Liver (tissue), 9 donors: ENCODE measurements around the gene ARHGEF16. TPM values are rescaled to one million over a fixed set of nuclear protein-coding genes. Genes with fewer than 3 reads are reported as not detected.

Source experiments
- DNase-seq: peaks from one replicate; pipeline ENCODE4 v3.0.0-alpha.2; 2017; ENCODE audit warnings: low spot score
- H3K27ac ChIP-seq, 2 donors: one replicate each; pipeline ENCODE4 v1.7.0; 2013; ENCODE audit warnings: inconsistent platforms in 2 of 2, low read length in 2 of 2, control low read depth in 1 of 2, low read depth in 1 of 2, mild to moderate bottlenecking in 1 of 2
- H3K27me3 ChIP-seq, 4 donors: one replicate each; pipeline versions ENCODE4 v1.6.1 to v1.7.0; 2013; ENCODE audit warnings: low read length in 3 of 4, inconsistent platforms in 1 of 4, mild to moderate bottlenecking in 1 of 4, moderate library complexity in 1 of 4; ENCODE audit not compliant: control insufficient read depth in 4 of 4, insufficient read depth in 4 of 4
- H3K36me3 ChIP-seq, 4 donors: one replicate each; pipeline versions ENCODE4 v1.6.1 to v1.7.0; 2013; ENCODE audit warnings: low read length in 3 of 4, mild to moderate bottlenecking in 3 of 4, low read depth in 1 of 4, moderate library complexity in 1 of 4; ENCODE audit not compliant: control insufficient read depth in 4 of 4, insufficient read depth in 3 of 4
- H3K4me1 ChIP-seq, 4 donors: one replicate each; pipeline versions ENCODE4 v1.6.1 to v1.7.0; 2013; ENCODE audit warnings: low read length in 3 of 4, mild to moderate bottlenecking in 3 of 4, moderate library complexity in 1 of 4; ENCODE audit not compliant: control insufficient read depth in 4 of 4, insufficient read depth in 4 of 4
- H3K4me3 ChIP-seq, 3 donors: one replicate each; pipeline versions ENCODE4 v1.6.1 to v1.7.0; 2013; ENCODE audit warnings: low read length in 3 of 3, control low read depth in 1 of 3, low read depth in 1 of 3, mild to moderate bottlenecking in 1 of 3
- H3K9ac ChIP-seq, 2 donors: one replicate each; pipeline ENCODE4 v1.7.0; 2013; ENCODE audit warnings: low read length in 2 of 2, mild to moderate bottlenecking in 2 of 2, moderate library complexity in 2 of 2, control low read depth in 1 of 2, low read depth in 1 of 2
- H3K9me3 ChIP-seq, 4 donors: one replicate each; pipeline versions ENCODE4 v1.6.1 to v1.7.0; 2013; ENCODE audit warnings: low read length in 3 of 4; ENCODE audit not compliant: control insufficient read depth in 4 of 4
- EGR1 ChIP-seq, 2 donors: IDR thresholded peaks; 2 replicates each; pipeline ENCODE4 v1.6.1; 2016 to 2018; ENCODE audit warnings: antibody characterized with exemption in 2 of 2, low read depth in 2 of 2
- FOXA1 ChIP-seq: IDR thresholded peaks from 2 replicates; pipeline ENCODE4 v1.6.1; 2016; ENCODE audit warnings: antibody characterized with exemption
- FOXA2 ChIP-seq: IDR thresholded peaks from 2 replicates; pipeline ENCODE4 v1.6.1; 2016; ENCODE audit warnings: antibody characterized with exemption
- GABPA ChIP-seq, 2 donors: IDR thresholded peaks in 1 of 2; conservative IDR thresholded peaks in 1 of 2; 2 replicates each; pipeline ENCODE4 v1.6.1; 2016; ENCODE audit warnings: antibody characterized with exemption in 2 of 2, mild to moderate bottlenecking in 1 of 2, moderate library complexity in 1 of 2
- HNF4G ChIP-seq: IDR thresholded peaks from 2 replicates; pipeline ENCODE4 v1.6.1; 2016; ENCODE audit warnings: antibody characterized with exemption
- JUND ChIP-seq, 2 donors: IDR thresholded peaks; 2 replicates each; pipeline ENCODE4 v1.6.1; 2016; ENCODE audit warnings: antibody characterized with exemption in 2 of 2
- NR2F2 ChIP-seq: IDR thresholded peaks from 2 replicates; pipeline ENCODE4 v1.6.1; 2016; ENCODE audit warnings: antibody characterized with exemption
- RAD21 ChIP-seq, 2 donors: IDR thresholded peaks; 2 replicates each; pipeline ENCODE4 v1.6.1; 2016; ENCODE audit warnings: antibody characterized with exemption in 2 of 2, mild to moderate bottlenecking in 2 of 2
- RXRA ChIP-seq, 2 donors: IDR thresholded peaks; 2 replicates each; pipeline ENCODE4 v1.6.1; 2017 to 2018; ENCODE audit warnings: antibody characterized with exemption in 2 of 2, mild to moderate bottlenecking in 1 of 2
- SP1 ChIP-seq: IDR thresholded peaks from 2 replicates; pipeline ENCODE4 v1.6.1; 2018; ENCODE audit warnings: antibody characterized with exemption, mild to moderate bottlenecking
- TAF1 ChIP-seq: conservative IDR thresholded peaks from 2 replicates; pipeline ENCODE4 v1.6.1; 2016; ENCODE audit warnings: antibody characterized with exemption, mild to moderate bottlenecking
- YY1 ChIP-seq: IDR thresholded peaks from 2 replicates; pipeline ENCODE4 v1.6.1; 2016; ENCODE audit warnings: antibody characterized with exemption, mild to moderate bottlenecking
- WGBS: extraction: QIAGEN DNeasy Blood & Tissue Kit; methylation state at CpG from one replicate; pipeline ENCODE4 v1.1.7; 2013; 5-methylcytosine and 5-hydroxymethylcytosine counted together
- polyA plus RNA-seq, 2 donors: library from polyadenylated mRNA; stranded (reverse) in 1 of 2; unstranded in 1 of 2; fragments of 200-250 nt in 1 of 2; fragments of >200 nt in 1 of 2; fragmentation: Nextera tagmentation in 1 of 2; extraction: Ambion mirVana in 1 of 2; gene quantifications; one replicate each; pipeline versions ENCODE4 v1.2.1 to v1.2.3, GENCODE V29; 2013 to 2015
- total RNA-seq, 2 donors: library from RNA; depleted of rRNA; stranded (reverse); fragments of >200 nt; gene quantifications; one replicate each; pipeline ENCODE4 v1.2.3, GENCODE V29; 2014
- TF ChIP-seq, protein P1 (sequence below): IDR thresholded peaks from 2 replicates; pipeline ENCODE4 v1.6.1; 2016; ENCODE audit warnings: antibody characterized with exemption
- TF ChIP-seq, protein P2 (sequence below): fragments of 150-350 bp; IDR thresholded peaks from 2 replicates; pipeline ENCODE4 v1.5.1; 2017; ENCODE audit warnings: improper control_type of control experiment, low read depth, low read length; ENCODE audit not compliant: missing input control
- TF ChIP-seq, protein P3 (sequence below): IDR thresholded peaks from 2 replicates; pipeline ENCODE4 v1.6.1; 2016; ENCODE audit warnings: antibody characterized with exemption
- TF ChIP-seq, protein P4 (sequence below): IDR thresholded peaks from 2 replicates; pipeline ENCODE4 v1.6.1; 2016; ENCODE audit warnings: antibody characterized with exemption
- donor health status: healthy.
- donor health status: healthy.
- donor health status: healthy.
- donor health status: healthy.
- donor health status: healthy.

ARHGEF16 gene
- total and polyA plus RNA-seq, 4 donors = 0.65 to 5.6 (median 2.8) TPM

DNA sequence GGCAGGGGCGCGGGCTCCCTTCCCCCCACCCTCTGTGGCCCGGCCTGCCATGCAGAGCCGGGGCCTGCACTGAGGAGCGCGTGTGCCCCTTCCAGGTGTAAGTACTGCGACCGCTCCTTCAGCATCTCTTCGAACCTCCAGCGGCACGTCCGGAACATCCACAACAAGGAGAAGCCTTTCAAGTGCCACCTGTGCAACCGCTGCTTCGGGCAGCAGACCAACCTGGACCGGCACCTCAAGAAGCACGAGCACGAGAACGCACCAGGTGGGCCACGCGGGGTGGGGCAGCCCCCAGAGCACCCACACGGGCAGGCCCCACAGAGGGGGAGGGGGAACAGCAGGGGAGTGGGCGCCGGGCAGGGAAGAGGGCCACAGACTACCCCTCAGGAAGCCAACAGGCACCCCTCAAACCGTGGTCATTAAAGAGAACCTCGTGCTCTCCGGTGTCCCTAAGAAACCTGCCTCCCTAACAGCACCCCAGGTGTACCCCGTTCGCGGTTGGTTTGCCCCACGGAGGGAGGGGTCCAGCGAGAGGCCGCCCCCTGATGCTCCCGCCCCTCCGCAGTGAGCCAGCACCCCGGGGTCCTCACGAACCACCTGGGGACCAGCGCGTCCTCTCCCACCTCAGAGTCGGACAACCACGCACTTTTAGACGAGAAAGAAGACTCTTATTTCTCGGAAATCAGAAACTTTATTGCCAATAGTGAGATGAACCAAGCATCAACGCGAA, 28.8 kb upstream of the ARHGEF16 start:
- DNase-seq = no peak
- 90% methylated on average over 44 of the region's 44 CpGs for WGBS
- Histone ChIP-seq H3K36me3 (no peaks in the 10 kb centered on the region), H3K9ac (no peak overlapping the region), H3K4me1 (peaks cover 0 to 5% (median 0%) of the 10 kb centered on the region in 4 donors), H3K4me3 (no peak overlapping the region), H3K9me3 (no peaks in the 10 kb centered on the region), H3K27ac (no peak overlapping the region), H3K27me3 (peaks cover 0 to 6% (median 0%) of the 10 kb centered on the region in 4 donors)
- no peak for TF ChIP-seq JUND (IDR thresholded peaks at IDR 0.05)
- TF ChIP-seq, protein P1, sequence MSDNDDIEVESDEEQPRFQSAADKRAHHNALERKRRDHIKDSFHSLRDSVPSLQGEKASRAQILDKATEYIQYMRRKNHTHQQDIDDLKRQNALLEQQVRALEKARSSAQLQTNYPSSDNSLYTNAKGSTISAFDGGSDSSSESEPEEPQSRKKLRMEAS = no peak
- TF ChIP-seq RAD21 (IDR thresholded peaks at IDR 0.05) = no peak
- no peak for TF ChIP-seq HNF4G
- no peak for TF ChIP-seq SP1
- no peak for TF ChIP-seq NR2F2
- no peak for TF ChIP-seq FOXA2
- no peak for TF ChIP-seq YY1
- no peak for TF ChIP-seq GABPA (IDR thresholded peaks at IDR 0.05 in 1 of 2, conservative IDR thresholded peaks at IDR 0.05 in 1 of 2)
- no peak for TF ChIP-seq EGR1 (IDR thresholded peaks at IDR 0.05; ENCODE audit: low read depth in 2 of 2)
- TF ChIP-seq, protein P2, sequence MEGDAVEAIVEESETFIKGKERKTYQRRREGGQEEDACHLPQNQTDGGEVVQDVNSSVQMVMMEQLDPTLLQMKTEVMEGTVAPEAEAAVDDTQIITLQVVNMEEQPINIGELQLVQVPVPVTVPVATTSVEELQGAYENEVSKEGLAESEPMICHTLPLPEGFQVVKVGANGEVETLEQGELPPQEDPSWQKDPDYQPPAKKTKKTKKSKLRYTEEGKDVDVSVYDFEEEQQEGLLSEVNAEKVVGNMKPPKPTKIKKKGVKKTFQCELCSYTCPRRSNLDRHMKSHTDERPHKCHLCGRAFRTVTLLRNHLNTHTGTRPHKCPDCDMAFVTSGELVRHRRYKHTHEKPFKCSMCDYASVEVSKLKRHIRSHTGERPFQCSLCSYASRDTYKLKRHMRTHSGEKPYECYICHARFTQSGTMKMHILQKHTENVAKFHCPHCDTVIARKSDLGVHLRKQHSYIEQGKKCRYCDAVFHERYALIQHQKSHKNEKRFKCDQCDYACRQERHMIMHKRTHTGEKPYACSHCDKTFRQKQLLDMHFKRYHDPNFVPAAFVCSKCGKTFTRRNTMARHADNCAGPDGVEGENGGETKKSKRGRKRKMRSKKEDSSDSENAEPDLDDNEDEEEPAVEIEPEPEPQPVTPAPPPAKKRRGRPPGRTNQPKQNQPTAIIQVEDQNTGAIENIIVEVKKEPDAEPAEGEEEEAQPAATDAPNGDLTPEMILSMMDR = no peak

DNA sequence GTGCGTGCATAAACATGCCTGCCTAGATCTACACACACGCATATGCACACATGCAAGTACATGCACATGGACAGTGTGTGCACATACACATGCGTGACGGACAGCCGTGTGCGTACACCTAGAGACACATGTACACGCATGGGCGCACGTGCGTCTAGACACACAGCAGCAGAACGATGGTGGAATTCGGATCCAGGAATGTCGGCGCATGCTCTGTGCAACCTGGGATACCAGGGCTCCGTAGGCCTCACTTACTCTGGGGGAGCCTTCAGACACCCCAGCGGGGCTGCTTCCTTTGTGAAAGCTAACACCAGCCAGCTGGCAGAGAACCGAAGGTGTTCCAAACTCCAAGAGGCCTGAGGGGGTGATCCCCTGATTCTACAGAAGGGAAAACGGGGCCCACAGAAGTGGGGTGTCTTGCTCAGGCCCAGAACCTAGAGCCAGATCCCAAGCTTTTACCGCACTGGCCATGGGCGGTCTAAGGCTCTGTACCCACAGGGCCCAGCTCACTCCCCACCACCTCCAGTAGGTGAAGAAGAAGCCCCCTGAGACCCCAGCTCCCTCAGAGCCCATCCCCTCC, 27.4 kb upstream of the ARHGEF16 start:
- Histone ChIP-seq H3K27me3 (peaks cover 0 to 6% (median 0%) of the 10 kb centered on the region in 4 donors), H3K4me1 (peaks cover 0 to 5% (median 0%) of the 10 kb centered on the region in 4 donors), H3K9me3 (no peaks in the 10 kb centered on the region), H3K36me3 (no peaks in the 10 kb centered on the region), H3K4me3 (no peak overlapping the region), H3K27ac (no peak overlapping the region), H3K9ac (no peak overlapping the region)
- WGBS = 92% methylated on average over 20 of the region's 20 CpGs
- TF ChIP-seq, protein P2 = no peak
- TF ChIP-seq EGR1 (IDR thresholded peaks at IDR 0.05; ENCODE audit: low read depth in 2 of 2) (no peak), RXRA (IDR thresholded peaks at IDR 0.05) (no peak), RAD21 (IDR thresholded peaks at IDR 0.05) (no peak), FOXA1 (no peak), JUND (IDR thresholded peaks at IDR 0.05) (no peak), HNF4G (no peak), TAF1 (no peak)
- TF ChIP-seq, protein P3, sequence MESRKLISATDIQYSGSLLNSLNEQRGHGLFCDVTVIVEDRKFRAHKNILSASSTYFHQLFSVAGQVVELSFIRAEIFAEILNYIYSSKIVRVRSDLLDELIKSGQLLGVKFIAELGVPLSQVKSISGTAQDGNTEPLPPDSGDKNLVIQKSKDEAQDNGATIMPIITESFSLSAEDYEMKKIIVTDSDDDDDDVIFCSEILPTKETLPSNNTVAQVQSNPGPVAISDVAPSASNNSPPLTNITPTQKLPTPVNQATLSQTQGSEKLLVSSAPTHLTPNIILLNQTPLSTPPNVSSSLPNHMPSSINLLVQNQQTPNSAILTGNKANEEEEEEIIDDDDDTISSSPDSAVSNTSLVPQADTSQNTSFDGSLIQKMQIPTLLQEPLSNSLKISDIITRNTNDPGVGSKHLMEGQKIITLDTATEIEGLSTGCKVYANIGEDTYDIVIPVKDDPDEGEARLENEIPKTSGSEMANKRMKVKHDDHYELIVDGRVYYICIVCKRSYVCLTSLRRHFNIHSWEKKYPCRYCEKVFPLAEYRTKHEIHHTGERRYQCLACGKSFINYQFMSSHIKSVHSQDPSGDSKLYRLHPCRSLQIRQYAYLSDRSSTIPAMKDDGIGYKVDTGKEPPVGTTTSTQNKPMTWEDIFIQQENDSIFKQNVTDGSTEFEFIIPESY = no peak
- TF ChIP-seq, protein P4, sequence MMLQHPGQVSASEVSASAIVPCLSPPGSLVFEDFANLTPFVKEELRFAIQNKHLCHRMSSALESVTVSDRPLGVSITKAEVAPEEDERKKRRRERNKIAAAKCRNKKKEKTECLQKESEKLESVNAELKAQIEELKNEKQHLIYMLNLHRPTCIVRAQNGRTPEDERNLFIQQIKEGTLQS = no peak
- DNase-seq = no peak
